Peyer's patch (tissue), 4 donors: ENCODE results near the gene PODXL2. TPM values are rescaled to one million over a fixed set of nuclear protein-coding genes. Genes with fewer than 3 reads are reported as not detected.

ENCODE experiments used
- DNase-seq, 3 donors: peaks; one replicate each; pipeline ENCODE4 v3.0.0-alpha.2; 2017 to 2019
- H3K27ac ChIP-seq, 4 donors: fragments of 200-600 bp; sonication (generic); one replicate each; pipeline ENCODE4 v1.5.1; 2016 to 2019
- H3K27me3 ChIP-seq, 2 donors: fragments of 200-600 bp; sonication (generic); one replicate each; pipeline ENCODE4 v1.5.1; 2019
- H3K36me3 ChIP-seq, 3 donors: fragments of 200-600 bp; sonication (generic); one replicate each; pipeline ENCODE4 v1.5.1; 2016 to 2019
- H3K4me1 ChIP-seq, 4 donors: fragments of 200-600 bp; sonication (generic); one replicate each; pipeline ENCODE4 v1.5.1; 2016 to 2019
- H3K4me3 ChIP-seq, 4 donors: fragments of 200-600 bp; sonication (generic); 1 replicate in 3 of 4; 2 replicates in 1 of 4; pipeline ENCODE4 v1.5.1; 2016 to 2019; ENCODE audit warnings: mild to moderate bottlenecking in 1 of 4
- H3K9me3 ChIP-seq, 4 donors: fragments of 200-600 bp; sonication (generic); one replicate each; pipeline ENCODE4 v1.5.1; 2016 to 2019; ENCODE audit warnings: mild to moderate bottlenecking in 1 of 4
- CTCF ChIP-seq, 6 experiments: fragments of 450-650 bp in 4 of 6; fragments of 200-600 bp in 2 of 6; sonication (generic) in 1 of 6; IDR thresholded peaks; one replicate each; pipeline ENCODE4 v1.5.1; 2017 to 2019; ENCODE audit warnings: antibody characterized with exemption in 6 of 6, mild to moderate bottlenecking in 3 of 6, moderate library complexity in 1 of 6
- POLR2A ChIP-seq, 2 donors: fragments of 450-650 bp; IDR thresholded peaks; one replicate each; pipeline ENCODE4 v1.5.1; 2017; ENCODE audit warnings: antibody characterized with exemption in 2 of 2, mild to moderate bottlenecking in 2 of 2, moderate library complexity in 2 of 2
- total RNA-seq, 4 donors: library from RNA; depleted of rRNA; stranded (reverse); fragments of >200 nt; gene quantifications; one replicate each; pipeline ENCODE4 v1.1.0, GENCODE V29; 2016

PODXL2 gene
- total RNA-seq, 4 donors from 2014 or later = 7.4 to 15.6 (median 9.9) TPM

GRCh38 chr3:127677541-127678314, 48.7 kb downstream of the PODXL2 start:
- H3K4me1 ChIP-seq = peaks cover 0 to 13% (median 4%) of the 10 kb centered on the region in 4 donors
- H3K27ac ChIP-seq = no peak overlapping the region
- H3K4me3 ChIP-seq = no peak overlapping the region
- no peaks in the 10 kb centered on the region for H3K27me3 ChIP-seq
- peak in 2 of 3 donors; percentile 25 to 36 for DNase-seq
- TF ChIP-seq CTCF (IDR thresholded peaks at IDR 0.05) (no peak), POLR2A (IDR thresholded peaks at IDR 0.05) (no peak)
- H3K9me3 ChIP-seq = no peaks in the 10 kb centered on the region
- peaks cover 0 to 21% (median 0%) of the 10 kb centered on the region in 3 donors for H3K36me3 ChIP-seq

- Histone ChIP-seq H3K9me3 (no peaks in the 10 kb centered on the region), H3K4me1 (peaks cover 0 to 13% (median 3%) of the 10 kb centered on the region in 4 donors), H3K36me3 (peaks cover 0 to 21% (median 0%) of the 10 kb centered on the region in 3 donors), H3K4me3 (no peak overlapping the region), H3K27me3 (no peaks in the 10 kb centered on the region), H3K27ac (no peak overlapping the region)
- TF ChIP-seq CTCF (IDR thresholded peaks at IDR 0.05) (no peak), POLR2A (IDR thresholded peaks at IDR 0.05) (no peak)
- DNase-seq = peak in 1 of 3 donors; percentile 31
These were observed 49.3 kb downstream of the PODXL2 start for GRCh38 chr3:127678315-127678599.

- Histone ChIP-seq H3K4me3 (no peak overlapping the region), H3K36me3 (peaks cover 0 to 21% (median 0%) of the 10 kb centered on the region in 3 donors), H3K27me3 (no peaks in the 10 kb centered on the region), H3K4me1 (peaks cover 0 to 9% (median under 1%) of the 10 kb centered on the region in 4 donors), H3K9me3 (no peaks in the 10 kb centered on the region), H3K27ac (no peak overlapping the region)
- TF ChIP-seq CTCF (IDR thresholded peaks at IDR 0.05) (no peak), POLR2A (IDR thresholded peaks at IDR 0.05) (no peak)
- DNase-seq = peak in 2 of 3 donors; percentile 35 to 43
These were observed 49.9 kb downstream of the PODXL2 start for GRCh38 chr3:127678611-127679533.

- Histone ChIP-seq H3K36me3 (peaks cover 0 to 19% (median 0%) of the 10 kb centered on the region in 3 donors), H3K4me1 (peaks cover 0 to 1% (median 0%) of the 10 kb centered on the region in 4 donors), H3K27ac (no peak overlapping the region), H3K27me3 (no peaks in the 10 kb centered on the region), H3K4me3 (no peak overlapping the region), H3K9me3 (no peaks in the 10 kb centered on the region)
- TF ChIP-seq CTCF (IDR thresholded peaks at IDR 0.05) (no peak), POLR2A (IDR thresholded peaks at IDR 0.05) (no peak)
- DNase-seq = peak in 2 of 3 donors; percentile 41 to 42
These were observed 50.7 kb downstream of the PODXL2 start for GRCh38 chr3:127679534-127680145.

GRCh38 chr3:127680146-127680661, 51.2 kb downstream of the PODXL2 start:
- Histone ChIP-seq H3K9me3 (no peaks in the 10 kb centered on the region), H3K36me3 (peaks cover 0 to 16% (median 0%) of the 10 kb centered on the region in 3 donors), H3K4me1 (no peaks in the 10 kb centered on the region), H3K27me3 (no peaks in the 10 kb centered on the region), H3K4me3 (no peak overlapping the region), H3K27ac (no peak overlapping the region)
- TF ChIP-seq CTCF (IDR thresholded peaks at IDR 0.05) (no peak), POLR2A (IDR thresholded peaks at IDR 0.05) (no peak)
- DNase-seq = peak in 2 of 3 donors; percentile 41 to 42
